Endothelial cell of umbilical vein (primary cell): ENCODE data around the gene CHCHD3. TPM values are rescaled to one million over a fixed set of nuclear protein-coding genes. Genes with fewer than 3 reads are reported as not detected.

Source experiments
- BruUV-seq: library from RNA; stranded (reverse); fragments of 400-500 nt; replicated peaks from 2 replicates; lab custom pipeline; 2021; lab: Mats Ljungman, UMichigan
- CTCF ChIA-PET: fragments of 300-600, 350-600 bp; sonication (Branson Sonifier 250); formaldehyde crosslinking; loops from one replicate; lab custom pipeline; 2021; ENCODE audit warnings: antibody characterized with exemption, inconsistent platforms; lab: Charles Lee
- POLR2A ChIA-PET: fragments of 300-600, 350-600 bp; sonication (Branson Sonifier 250); formaldehyde crosslinking; loops from one replicate; lab custom pipeline; 2021; ENCODE audit warnings: antibody characterized with exemption, inconsistent platforms; lab: Charles Lee
- DNase-seq: peaks from one replicate; pipeline ENCODE4 v3.0.0-alpha.2; 2011; ENCODE audit warnings: low read depth, low spot score
- FAIRE-seq: peaks from 2 replicates; lab custom pipeline; 2011; peaks lifted over from hg19 to GRCh38; lab: Jason Lieb, UNC
- H2AFZ ChIP-seq: 2 replicates; pipeline ENCODE4 v1.6.0; 2012; ENCODE audit warnings: low read depth, low read length, control low read depth, inconsistent platforms
- H3K27ac ChIP-seq: 2 replicates; pipeline ENCODE4 v1.5.1; 2011; ENCODE audit warnings: low read depth, mild to moderate bottlenecking, control low read depth, low read length, moderate library complexity; ENCODE audit not compliant: insufficient read depth
- H3K27me3 ChIP-seq, 2 experiments: 2 replicates each; pipeline versions ENCODE4 v1.6.0 to v1.6.1; 2011; ENCODE audit warnings: low read length in 2 of 2, mixed read lengths in 1 of 2; ENCODE audit not compliant: control insufficient read depth in 2 of 2, insufficient read depth in 2 of 2
- H3K36me3 ChIP-seq, 2 experiments: 2 replicates in 1 of 2; 3 replicates in 1 of 2; pipeline ENCODE4 v1.5.1; 2011; ENCODE audit warnings: low read length in 2 of 2, mild to moderate bottlenecking in 1 of 2, moderate library complexity in 1 of 2; ENCODE audit not compliant: control insufficient read depth in 2 of 2, insufficient read depth in 2 of 2; ENCODE audit errors: extremely low read depth in 1 of 2
- H3K4me1 ChIP-seq: 3 replicates; pipeline ENCODE4 v1.5.1; 2011; ENCODE audit warnings: mild to moderate bottlenecking, low read length; ENCODE audit not compliant: control insufficient read depth, insufficient read depth; ENCODE audit errors: extremely low read depth
- H3K4me2 ChIP-seq: 2 replicates; pipeline ENCODE4 v1.6.1; 2011; ENCODE audit warnings: low read length, control low read depth, mixed read lengths; ENCODE audit not compliant: insufficient read depth
- H3K4me3 ChIP-seq, 3 experiments: fragments of 200-600 bp in 1 of 3; sonication (generic), shearing (Covaris generic) in 1 of 3; replicated peaks in 1 of 3; 2 replicates each; pipeline ENCODE4 v1.5.1; 2011 to 2016; ENCODE audit warnings: control low read depth in 3 of 3, low read length in 3 of 3, mild to moderate bottlenecking in 2 of 3, inconsistent platforms in 1 of 3, low read depth in 1 of 3, moderate library complexity in 1 of 3; ENCODE audit not compliant: insufficient read depth in 1 of 3
- H3K79me2 ChIP-seq: 2 replicates; pipeline ENCODE4 v1.6.0; 2012; ENCODE audit warnings: low read length, inconsistent platforms; ENCODE audit not compliant: control insufficient read depth, insufficient read depth
- H3K9ac ChIP-seq: replicated peaks from 2 replicates; pipeline ENCODE3; 2011; ENCODE audit warnings: low read length, control low read depth; ENCODE audit not compliant: insufficient read depth; ENCODE audit errors: extremely low read depth
- H3K9me1 ChIP-seq: replicated peaks from 3 replicates; pipeline ENCODE4 v1.6.0; 2011; ENCODE audit warnings: mild to moderate bottlenecking, low read length; ENCODE audit not compliant: control insufficient read depth, insufficient read depth; ENCODE audit errors: extremely low read depth
- H3K9me3 ChIP-seq: replicated peaks from 2 replicates; pipeline ENCODE4 v1.5.1; 2012; ENCODE audit warnings: low read length, inconsistent platforms; ENCODE audit not compliant: control insufficient read depth, insufficient read depth
- H4K20me1 ChIP-seq: replicated peaks from 2 replicates; pipeline ENCODE3; 2011; ENCODE audit warnings: mild to moderate bottlenecking, low read length; ENCODE audit not compliant: control insufficient read depth, insufficient read depth; ENCODE audit errors: extremely low read depth
- EZH2 ChIP-seq: IDR thresholded peaks from 2 replicates; pipeline ENCODE4 v1.6.1; 2012; ENCODE audit warnings: borderline replicate concordance, low read depth, mild to moderate bottlenecking, moderate library complexity, low read length, inconsistent platforms; ENCODE audit not compliant: severe bottlenecking
- FOS ChIP-seq: IDR thresholded peaks from 2 replicates; pipeline ENCODE4 v1.6.1; 2011; ENCODE audit warnings: mild to moderate bottlenecking, low read length, moderate library complexity, borderline replicate concordance; ENCODE audit not compliant: insufficient read depth
- GATA2 ChIP-seq: IDR thresholded peaks from 2 replicates; pipeline ENCODE4 v1.7.0; 2011; ENCODE audit warnings: low read depth, mild to moderate bottlenecking, moderate library complexity, mixed read lengths, low read length; ENCODE audit not compliant: insufficient read length, insufficient read depth
- JUN ChIP-seq: IDR thresholded peaks from 2 replicates; pipeline ENCODE4 v1.6.1; 2011; ENCODE audit warnings: borderline replicate concordance, low read depth; ENCODE audit not compliant: insufficient read length, insufficient read depth
- MYC ChIP-seq: IDR thresholded peaks from one replicate; pipeline ENCODE4 v1.6.1; 2011; ENCODE audit warnings: mild to moderate bottlenecking, low read depth, low read length
- POLR2A ChIP-seq: IDR thresholded peaks from 2 replicates; pipeline ENCODE4 v1.6.1; 2012; ENCODE audit warnings: low read depth, mild to moderate bottlenecking, control low read depth, low read length
- POLR2AphosphoS5 ChIP-seq: IDR thresholded peaks from 2 replicates; pipeline ENCODE4 v1.6.1; 2012; ENCODE audit warnings: low read depth, mild to moderate bottlenecking, control low read depth, low read length, moderate library complexity; ENCODE audit not compliant: insufficient read depth
- dilution Hi-C: fragments of 300-500 bp; cut with MboI; formaldehyde crosslinking; loops from one replicate; pipeline ENCODE4 v1.15.0; 2019; ENCODE audit warnings: low sequenced_read_pairs; ENCODE audit not compliant: extremely low pct_ligation_motif_present
- intact Hi-C: fragments of 100-400 bp; cut with micrococcal nuclease; formaldehyde crosslinking; loops from one replicate; pipeline ENCODE4 v1.10.0; 2022
- polyA plus RNA-seq, 4 experiments: library from polyadenylated mRNA; depleted of rRNA in 3 of 4; stranded (reverse) in 3 of 4; unstranded in 1 of 4; fragments of >200 nt; gene quantifications; 2 replicates each; pipeline versions ENCODE4 v1.2.1 to v1.2.3, GENCODE V29; 2011 to 2012; ENCODE audit warnings: missing spikeins in 1 of 4
- total RNA-seq: library from RNA; stranded (reverse); gene quantifications from 2 replicates; pipeline ENCODE4 v1.2.3, GENCODE V29; 2021
- TF ChIP-seq, protein P1 (sequence below): IDR thresholded peaks from 2 replicates; pipeline ENCODE4 v1.6.1; 2011; ENCODE audit not compliant: insufficient read depth, insufficient read length
- TF ChIP-seq, protein P2 (sequence below), 2 donors: IDR thresholded peaks; 1 replicate in 1 of 2; 2 replicates in 1 of 2; pipeline ENCODE4 v1.5.1; 2011; ENCODE audit warnings: low read length in 2 of 2, mild to moderate bottlenecking in 2 of 2, moderate library complexity in 2 of 2, control low read depth in 1 of 2, inconsistent platforms in 1 of 2, low read depth in 1 of 2; ENCODE audit not compliant: insufficient read depth in 1 of 2; ENCODE audit errors: extremely low read depth in 1 of 2

The CHCHD3 gene
- total and polyA plus RNA-seq, 2 donors (not counting 3 experiments of a cell fraction or from before 2014, with no cell fraction given), result 22.0 to 63.7 TPM

DNA sequence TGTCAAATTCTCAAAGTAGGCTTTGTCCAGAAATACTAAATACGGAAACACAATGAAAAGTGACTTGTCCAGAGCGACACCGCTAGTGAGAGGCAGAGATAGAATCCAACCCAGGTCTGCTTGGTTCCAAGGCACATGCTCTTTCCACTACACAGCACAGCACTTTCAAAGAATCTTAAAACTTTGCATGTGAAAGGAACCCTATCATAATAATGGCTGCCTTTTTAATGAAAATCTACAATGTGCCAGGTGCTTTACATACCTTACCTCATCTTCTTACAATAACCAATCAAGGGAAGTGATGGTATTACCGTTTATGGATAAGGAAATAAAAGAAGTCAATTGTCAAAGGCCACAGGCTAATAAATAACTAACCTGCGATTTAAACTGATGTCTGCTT, 2.6 kb downstream of the CHCHD3 start:
- peaks cover 20% of the 10 kb centered on the region for H3K4me1 ChIP-seq
- H3K9me1 ChIP-seq, result no peaks in the 10 kb centered on the region
- H3K4me3 ChIP-seq, result no peak overlapping the region
- BruUV-seq, result no TSS peak
- dilution Hi-C loops (no loop called here), intact Hi-C loops (no loop called here)
- H4K20me1 ChIP-seq, result peaks cover 5% of the 10 kb centered on the region
- no peak overlapping the region for H3K9ac ChIP-seq
- H2AFZ ChIP-seq, result no peak overlapping the region
- FAIRE-seq (no peak), DNase-seq (no peak)
- no peak for TF ChIP-seq FOS
- TF ChIP-seq, protein P1, sequence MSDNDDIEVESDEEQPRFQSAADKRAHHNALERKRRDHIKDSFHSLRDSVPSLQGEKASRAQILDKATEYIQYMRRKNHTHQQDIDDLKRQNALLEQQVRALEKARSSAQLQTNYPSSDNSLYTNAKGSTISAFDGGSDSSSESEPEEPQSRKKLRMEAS, result no peak
- no peak for TF ChIP-seq POLR2A
- TF ChIP-seq MYC, result no peak
- no peak for TF ChIP-seq JUN
- TF ChIP-seq POLR2AphosphoS5, result no peak
- TF ChIP-seq, protein P2, sequence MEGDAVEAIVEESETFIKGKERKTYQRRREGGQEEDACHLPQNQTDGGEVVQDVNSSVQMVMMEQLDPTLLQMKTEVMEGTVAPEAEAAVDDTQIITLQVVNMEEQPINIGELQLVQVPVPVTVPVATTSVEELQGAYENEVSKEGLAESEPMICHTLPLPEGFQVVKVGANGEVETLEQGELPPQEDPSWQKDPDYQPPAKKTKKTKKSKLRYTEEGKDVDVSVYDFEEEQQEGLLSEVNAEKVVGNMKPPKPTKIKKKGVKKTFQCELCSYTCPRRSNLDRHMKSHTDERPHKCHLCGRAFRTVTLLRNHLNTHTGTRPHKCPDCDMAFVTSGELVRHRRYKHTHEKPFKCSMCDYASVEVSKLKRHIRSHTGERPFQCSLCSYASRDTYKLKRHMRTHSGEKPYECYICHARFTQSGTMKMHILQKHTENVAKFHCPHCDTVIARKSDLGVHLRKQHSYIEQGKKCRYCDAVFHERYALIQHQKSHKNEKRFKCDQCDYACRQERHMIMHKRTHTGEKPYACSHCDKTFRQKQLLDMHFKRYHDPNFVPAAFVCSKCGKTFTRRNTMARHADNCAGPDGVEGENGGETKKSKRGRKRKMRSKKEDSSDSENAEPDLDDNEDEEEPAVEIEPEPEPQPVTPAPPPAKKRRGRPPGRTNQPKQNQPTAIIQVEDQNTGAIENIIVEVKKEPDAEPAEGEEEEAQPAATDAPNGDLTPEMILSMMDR (IDR thresholded peaks at IDR 0.05; ENCODE audit: extremely low read depth in 1 of 2, insufficient read depth in 1 of 2, low read depth in 1 of 2, low read length in 2 of 2), result no peak
- TF ChIP-seq EZH2, result no peak
- no peak for TF ChIP-seq GATA2
- no peak overlapping the region for H3K27ac ChIP-seq
- CTCF ChIA-PET, result no interaction called here
- peak overlapping the region; percentile 99 for H3K4me2 ChIP-seq
- POLR2A ChIA-PET, result no interaction called here
- no peaks in the 10 kb centered on the region for H3K27me3 ChIP-seq
- H3K79me2 ChIP-seq, result peaks cover 66% of the 10 kb centered on the region
- H3K36me3 ChIP-seq, result no peaks in the 10 kb centered on the region
- H3K9me3 ChIP-seq, result no peaks in the 10 kb centered on the region
